Measurements from ENCODE around the gene STRIP1. TPM values are rescaled to one million over a fixed set of nuclear protein-coding genes. Genes with fewer than 3 reads are reported as not detected.

STRIP1 gene
- total RNA-seq, 1 experiment from 2014 or later, result 40.6 TPM

GRCh38 chr1:110059133-110059863 lies 24.9 kb downstream of the STRIP1 start:
- no peak overlapping the region for H3K27ac Mint-ChIP-seq (ENCODE audit: low read depth, unreplicated experiment)
- H3K36me3 Mint-ChIP-seq (ENCODE audit: insufficient read depth, unreplicated experiment), result peaks cover 45% of the 10 kb centered on the region
- no TSS peak for BruUV-seq (replicated peaks)
- H3K4me3 Mint-ChIP-seq (ENCODE audit: unreplicated experiment), result no peak overlapping the region
- no peaks in the 10 kb centered on the region for H3K9me3 Mint-ChIP-seq (ENCODE audit: unreplicated experiment)
- ChIA-PET CTCF (interaction anchor here (0.7 to 2.5 kb wide), 17 partner anchors 11 to 243 kb away, joined by 3 to 17 read pairs (median 5); partner anchors contain the start of genes AHCYL1, ALX3 and STRIP1), POLR2A (interaction anchor here (0.7 to 1.0 kb wide), 3 partner anchors 21 to 276 kb away, joined by 3 to 4 read pairs (median 4); no protein-coding TSS in a partner anchor)
- intact Hi-C loops (cut with micrococcal nuclease), result loop anchor here (10.0 kb wide), 1 partner anchor 436 kb away; no protein-coding TSS in a partner anchor
- TF ChIP-seq CTCF (IDR thresholded peaks at IDR 0.05; ENCODE audit: unreplicated experiment), result no peak
- no peaks in the 10 kb centered on the region for H3K27me3 Mint-ChIP-seq (ENCODE audit: insufficient read depth, unreplicated experiment)
- H3K4me1 Mint-ChIP-seq (ENCODE audit: insufficient read depth, unreplicated experiment), result no peaks in the 10 kb centered on the region
- no peak for DNase-seq (ENCODE audit: unreplicated experiment)

DNA sequence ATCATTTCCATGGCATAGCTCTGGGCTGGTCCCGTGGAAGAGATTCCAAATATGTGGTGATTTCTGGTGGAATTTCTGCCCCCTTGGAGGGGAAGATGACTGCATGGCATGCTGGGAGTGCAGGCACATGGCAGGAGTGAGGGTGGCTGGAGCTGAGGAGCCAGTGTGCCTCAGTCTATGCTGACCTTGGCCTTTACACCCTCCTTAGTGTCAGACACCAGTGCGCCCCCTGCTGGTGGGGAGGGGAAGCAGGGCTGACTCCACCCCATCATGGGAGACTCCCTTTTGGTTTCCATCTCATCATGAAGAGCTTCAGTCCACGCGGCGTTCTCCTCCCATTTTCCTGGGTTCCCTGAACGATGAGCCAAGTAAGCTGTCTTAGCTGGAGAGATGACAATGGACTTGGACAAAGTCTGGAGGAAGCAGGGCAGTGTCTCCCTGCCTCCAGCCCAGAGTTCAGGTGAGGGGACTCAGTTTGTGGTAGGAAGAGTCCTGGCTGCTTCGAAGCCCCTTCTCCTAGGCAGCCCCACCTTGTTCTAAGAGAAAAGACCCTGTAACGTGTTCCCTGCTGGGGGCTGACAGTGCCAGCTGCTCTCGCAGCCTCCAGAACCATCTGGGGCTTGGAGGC lies 25.7 kb downstream of the STRIP1 start:
- peaks cover 42% of the 10 kb centered on the region for H3K36me3 Mint-ChIP-seq (ENCODE audit: insufficient read depth, unreplicated experiment)
- intact Hi-C loops (cut with micrococcal nuclease), result no loop called here

DNA sequence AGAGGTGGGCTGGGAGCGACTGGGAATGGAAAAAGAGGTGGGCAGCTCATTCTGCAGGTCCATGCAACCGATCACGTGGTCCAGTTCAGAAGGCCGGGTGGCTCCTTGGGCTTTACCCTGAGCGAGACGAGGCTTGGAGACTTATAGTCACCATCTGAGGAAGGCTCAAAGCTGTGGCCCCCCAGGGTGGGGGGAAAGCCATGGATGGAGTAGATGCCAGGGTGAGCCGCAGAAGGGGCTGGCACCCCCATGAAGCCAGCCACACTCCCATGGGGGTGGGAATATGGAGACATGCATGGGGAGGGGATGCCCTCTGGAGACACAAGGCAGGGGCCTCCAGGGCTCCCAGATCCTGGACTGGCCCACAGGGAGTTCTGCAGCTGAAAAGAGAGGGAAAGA lies 26.2 kb downstream of the STRIP1 start:
- Mint-ChIP-seq H3K4me1 (ENCODE audit: insufficient read depth, unreplicated experiment) (no peaks in the 10 kb centered on the region), H3K9me3 (ENCODE audit: unreplicated experiment) (no peaks in the 10 kb centered on the region), H3K36me3 (ENCODE audit: insufficient read depth, unreplicated experiment) (peaks cover 36% of the 10 kb centered on the region), H3K27me3 (ENCODE audit: insufficient read depth, unreplicated experiment) (no peaks in the 10 kb centered on the region), H3K27ac (ENCODE audit: low read depth, unreplicated experiment) (no peak overlapping the region), H3K4me3 (ENCODE audit: unreplicated experiment) (no peak overlapping the region)
- no peak for TF ChIP-seq CTCF (IDR thresholded peaks at IDR 0.05; ENCODE audit: unreplicated experiment)
- DNase-seq (ENCODE audit: unreplicated experiment), result no peak
- BruUV-seq (replicated peaks), result no TSS peak
- ChIA-PET CTCF (interaction anchor here (0.5 to 2.5 kb wide), 25 partner anchors 10 to 136 kb away, joined by 3 to 17 read pairs (median 5); partner anchors contain the start of genes ALX3 and STRIP1), POLR2A (no interaction called here)
- intact Hi-C loops (cut with micrococcal nuclease), result no loop called here

More for the DNA sequence above, 25.7 kb downstream of the STRIP1 start:
- no peaks in the 10 kb centered on the region for H3K4me1 Mint-ChIP-seq (ENCODE audit: insufficient read depth, unreplicated experiment)
- H3K27me3 Mint-ChIP-seq (ENCODE audit: insufficient read depth, unreplicated experiment), result no peaks in the 10 kb centered on the region
- ChIA-PET POLR2A (interaction anchor here (0.7 to 1.0 kb wide), 3 partner anchors 22 to 275 kb away, joined by 3 to 4 read pairs (median 4); no protein-coding TSS in a partner anchor), CTCF (interaction anchor here (0.5 to 2.5 kb wide), 28 partner anchors 9 to 242 kb away, joined by 3 to 17 read pairs (median 5); partner anchors contain the start of genes AHCYL1, ALX3 and STRIP1)
- H3K9me3 Mint-ChIP-seq (ENCODE audit: unreplicated experiment), result no peaks in the 10 kb centered on the region
- H3K27ac Mint-ChIP-seq (ENCODE audit: low read depth, unreplicated experiment), result no peak overlapping the region
- no peak overlapping the region for H3K4me3 Mint-ChIP-seq (ENCODE audit: unreplicated experiment)
- peak; percentile 82 for TF ChIP-seq CTCF (IDR thresholded peaks at IDR 0.05; ENCODE audit: unreplicated experiment)
- DNase-seq (ENCODE audit: unreplicated experiment), result peak; percentile 59
- BruUV-seq (replicated peaks), result no TSS peak

- Mint-ChIP-seq H3K9me3 (ENCODE audit: unreplicated experiment) (no peaks in the 10 kb centered on the region), H3K4me1 (ENCODE audit: insufficient read depth, unreplicated experiment) (no peaks in the 10 kb centered on the region), H3K36me3 (ENCODE audit: insufficient read depth, unreplicated experiment) (peaks cover 31% of the 10 kb centered on the region), H3K27me3 (ENCODE audit: insufficient read depth, unreplicated experiment) (no peaks in the 10 kb centered on the region), H3K27ac (ENCODE audit: low read depth, unreplicated experiment) (no peak overlapping the region), H3K4me3 (ENCODE audit: unreplicated experiment) (no peak overlapping the region)
- CTCF ChIA-PET, result interaction anchor here (0.6 to 2.5 kb wide), 3 partner anchors 12 to 421 kb away, joined by 4 to 12 read pairs (median 4); no protein-coding TSS in a partner anchor
- BruUV-seq (replicated peaks), result no TSS peak
- POLR2A ChIA-PET, result no interaction called here
- TF ChIP-seq CTCF (IDR thresholded peaks at IDR 0.05; ENCODE audit: unreplicated experiment), result no peak
- no peak for DNase-seq (ENCODE audit: unreplicated experiment)
- intact Hi-C loops (cut with micrococcal nuclease), result no loop called here
Observed at GRCh38 chr1:110061341-110061740, 26.9 kb downstream of the STRIP1 start.

Measured in MCF 10A (cell line).